ENCODE measurements around the gene SLC24A3. TPM values are rescaled to one million over a fixed set of nuclear protein-coding genes. Genes with fewer than 3 reads are reported as not detected.

SLC24A3 gene
- total and polyA plus RNA-seq, 2 experiments from 2014 or later = 0.81 to 2.5 TPM

- TF ChIP-seq ZNF462 (CRISPR knock-in tag; IDR thresholded peaks at IDR 0.05) (no peak), POLR2AphosphoS5 (IDR thresholded peaks at IDR 0.05; ENCODE audit: low read depth) (no peak)
Measured at GRCh38 chr20:19511931-19512330, 299.5 kb downstream of the SLC24A3 start (continued).

GRCh38 chr20:19512886-19513677 lies 300.6 kb downstream of the SLC24A3 start:
- Histone ChIP-seq H3K9me2 (ENCODE audit: insufficient read depth) (no peaks in the 10 kb centered on the region), H3K79me2 (replicated peaks; ENCODE audit: insufficient read depth) (no peaks in the 10 kb centered on the region), H3K4me3 (no peak overlapping the region), H4K20me1 (replicated peaks; ENCODE audit: insufficient read depth) (no peaks in the 10 kb centered on the region), H3K4me1 (ENCODE audit: insufficient read depth) (no peaks in the 10 kb centered on the region), H3K36me3 (ENCODE audit: insufficient read depth) (no peaks in the 10 kb centered on the region), H3K27me3 (ENCODE audit: insufficient read depth) (no peaks in the 10 kb centered on the region), H2AFZ (no peak overlapping the region), H3K4me2 (no peak overlapping the region), H3K27ac (ENCODE audit: low read depth) (no peak overlapping the region), H3F3A (replicated peaks; ENCODE audit: low read depth) (no peaks in the 10 kb centered on the region)
- peaks cover 7% of the 10 kb centered on the region for H3K27me3 Mint-ChIP-seq (ENCODE audit: insufficient read depth, low read depth, poor library complexity)
- ATAC-seq (no peak), DNase-seq (ENCODE audit: low spot score) (no peak)
- H3K36me3 Mint-ChIP-seq (ENCODE audit: low read depth) = no peaks in the 10 kb centered on the region; the same call in 2 of the 3 replicates
- no peak overlapping the region for H3K27ac Mint-ChIP-seq
- H3K4me3 Mint-ChIP-seq = no peak overlapping the region
- peaks cover 8% of the 10 kb centered on the region for H3K4me1 Mint-ChIP-seq
- peaks cover 9% of the 10 kb centered on the region; the same call in 1 of the 3 replicates for H3K9me3 Mint-ChIP-seq
- TF ChIP-seq ETS1 (IDR thresholded peaks at IDR 0.05) = no peak
- TF ChIP-seq JUNB (IDR thresholded peaks at IDR 0.05; ENCODE audit: unreplicated experiment) = no peak
- no peak for TF ChIP-seq ZNF462 (CRISPR knock-in tag; IDR thresholded peaks at IDR 0.05)
- TF ChIP-seq EZH2phosphoT487 (IDR thresholded peaks at IDR 0.05; ENCODE audit: unreplicated experiment) = no peak
- no peak for TF ChIP-seq POLR2AphosphoS5 (IDR thresholded peaks at IDR 0.05; ENCODE audit: low read depth)
- no peak for TF ChIP-seq CREB1 (CRISPR knock-in tag; IDR thresholded peaks at IDR 0.05; ENCODE audit: low read depth)
- no peak for TF ChIP-seq NANOG (IDR thresholded peaks at IDR 0.05; ENCODE audit: borderline replicate concordance)
